ENCODE data around the gene BROX. TPM values are rescaled to one million over a fixed set of nuclear protein-coding genes. Genes with fewer than 3 reads are reported as not detected.

BROX gene
- polyA plus RNA-seq, 1 donor (not counting 4 experiments of a cell fraction or from before 2014, with no cell fraction given) = 9.6 TPM

DNA sequence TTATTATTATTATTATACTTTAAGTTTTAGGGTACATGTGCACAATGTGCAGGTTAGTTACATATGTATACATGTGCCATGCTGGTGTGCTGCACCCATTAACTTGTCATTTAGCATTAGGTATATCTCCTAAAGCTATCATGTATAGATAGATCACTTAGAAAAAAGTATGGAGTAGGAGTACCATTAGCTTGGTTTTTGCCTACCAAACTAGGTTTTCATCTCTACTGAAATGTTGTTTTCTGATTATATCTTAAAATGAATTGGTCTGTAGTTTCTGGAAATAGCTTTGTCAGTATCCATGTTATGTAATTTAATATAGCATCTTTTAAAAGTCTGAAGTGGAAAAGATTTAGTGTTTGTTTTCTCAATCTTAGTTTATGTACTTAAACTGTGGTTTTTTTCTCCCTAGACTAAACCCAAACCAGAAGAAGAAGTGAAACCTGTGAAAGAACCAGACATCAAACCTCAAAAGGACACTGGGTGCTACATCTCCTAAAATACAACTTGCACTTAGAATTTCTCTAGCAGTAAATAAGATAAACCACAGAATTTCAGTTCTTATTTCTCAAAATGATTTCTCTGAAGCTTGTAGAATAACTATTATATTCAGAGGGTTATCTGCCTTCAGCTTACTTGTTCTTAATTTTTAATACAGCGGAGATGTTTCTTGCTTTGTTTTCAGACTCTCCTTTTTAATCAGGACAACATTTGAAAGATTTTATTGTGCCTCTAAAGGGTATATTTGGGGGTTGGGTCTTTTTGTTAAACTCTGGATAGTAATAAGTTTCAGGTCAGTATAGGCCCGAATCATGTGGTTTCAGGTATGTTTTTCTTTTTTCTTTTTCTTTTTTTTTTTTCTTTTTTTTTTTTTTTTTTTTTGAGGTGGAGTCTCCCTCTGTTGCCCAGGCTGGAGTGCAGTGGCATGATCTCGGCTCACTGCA is 20.1 kb downstream of the BROX start:
- Histone ChIP-seq H3K4me3 (ENCODE audit: control insufficient read depth in 2 of 3, extremely low read depth in 1 of 3, insufficient read depth in 2 of 3, low read depth in 1 of 3, low read length in 3 of 3) (no peak overlapping the region), H3K4me2 (ENCODE audit: control insufficient read depth, extremely low read depth, insufficient read depth, low read depth, low read length) (no peak overlapping the region), H3K27ac (ENCODE audit: control insufficient read depth, insufficient read depth, low read length) (no peak overlapping the region), H2AFZ (ENCODE audit: control insufficient read depth, low read length) (no peak overlapping the region), H4K20me1 (ENCODE audit: control insufficient read depth, extremely low read depth, insufficient read depth, low read length) (no peaks in the 10 kb centered on the region), H3K27me3 (ENCODE audit: control insufficient read depth, extremely low read depth, insufficient read depth, low read length) (no peaks in the 10 kb centered on the region), H3K36me3 (ENCODE audit: control insufficient read depth in 2 of 2, extremely low read depth in 1 of 2, insufficient read depth in 2 of 2, low read length in 2 of 2) (peaks cover 4 to 12% of the 10 kb centered on the region in 2 experiments), H3K9me3 (ENCODE audit: control insufficient read depth, low read depth, low read length) (no peaks in the 10 kb centered on the region), H3K79me2 (ENCODE audit: control insufficient read depth, insufficient read depth, low read length) (no peaks in the 10 kb centered on the region), H3K9ac (ENCODE audit: control insufficient read depth, extremely low read depth, insufficient read depth, low read length) (no peak overlapping the region), H3K4me1 (ENCODE audit: control insufficient read depth, extremely low read depth, insufficient read depth, low read length) (no peaks in the 10 kb centered on the region), H3K9me1 (ENCODE audit: control insufficient read depth, extremely low read depth, insufficient read depth, low read length) (no peaks in the 10 kb centered on the region)
- dilution Hi-C loops (cut with MboI; ENCODE audit: extremely low pct_ligation_motif_present, low sequenced_read_pairs) = no loop called here
- TF ChIP-seq, protein P1, sequence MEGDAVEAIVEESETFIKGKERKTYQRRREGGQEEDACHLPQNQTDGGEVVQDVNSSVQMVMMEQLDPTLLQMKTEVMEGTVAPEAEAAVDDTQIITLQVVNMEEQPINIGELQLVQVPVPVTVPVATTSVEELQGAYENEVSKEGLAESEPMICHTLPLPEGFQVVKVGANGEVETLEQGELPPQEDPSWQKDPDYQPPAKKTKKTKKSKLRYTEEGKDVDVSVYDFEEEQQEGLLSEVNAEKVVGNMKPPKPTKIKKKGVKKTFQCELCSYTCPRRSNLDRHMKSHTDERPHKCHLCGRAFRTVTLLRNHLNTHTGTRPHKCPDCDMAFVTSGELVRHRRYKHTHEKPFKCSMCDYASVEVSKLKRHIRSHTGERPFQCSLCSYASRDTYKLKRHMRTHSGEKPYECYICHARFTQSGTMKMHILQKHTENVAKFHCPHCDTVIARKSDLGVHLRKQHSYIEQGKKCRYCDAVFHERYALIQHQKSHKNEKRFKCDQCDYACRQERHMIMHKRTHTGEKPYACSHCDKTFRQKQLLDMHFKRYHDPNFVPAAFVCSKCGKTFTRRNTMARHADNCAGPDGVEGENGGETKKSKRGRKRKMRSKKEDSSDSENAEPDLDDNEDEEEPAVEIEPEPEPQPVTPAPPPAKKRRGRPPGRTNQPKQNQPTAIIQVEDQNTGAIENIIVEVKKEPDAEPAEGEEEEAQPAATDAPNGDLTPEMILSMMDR (optimal IDR thresholded peaks at IDR 0.05 in 1 of 3, IDR thresholded peaks at IDR 0.05 in 1 of 3, conservative IDR thresholded peaks at IDR 0.05 in 1 of 3; ENCODE audit: extremely low read depth in 1 of 3, insufficient read depth in 2 of 3, low read length in 3 of 3) = no peak
- no peak for TF ChIP-seq EZH2 (IDR thresholded peaks at IDR 0.05; ENCODE audit: low read length)
- FAIRE-seq = no peak
- no peak for DNase-seq (ENCODE audit: low read depth, low spot score)

DNA sequence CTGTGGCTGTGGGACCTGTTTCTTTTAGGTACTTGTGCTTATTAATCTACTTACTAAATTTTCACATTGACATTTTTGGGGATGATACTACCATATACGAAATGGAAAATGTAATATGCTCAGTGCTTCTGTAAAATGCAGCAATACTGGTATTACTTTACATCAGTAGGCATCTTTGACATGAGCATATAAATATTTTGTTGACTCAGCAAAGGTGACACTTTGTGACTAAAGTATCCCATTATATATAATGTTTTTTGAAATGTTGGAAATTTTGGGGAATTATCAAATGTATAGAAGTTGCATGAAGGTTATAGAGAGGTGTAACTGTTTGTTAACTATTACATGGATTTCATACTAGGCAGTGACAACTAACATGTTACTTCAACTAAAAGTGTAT is 22.4 kb downstream of the BROX start:
- TF ChIP-seq, protein P1 (optimal IDR thresholded peaks at IDR 0.05 in 1 of 3, IDR thresholded peaks at IDR 0.05 in 1 of 3, conservative IDR thresholded peaks at IDR 0.05 in 1 of 3; ENCODE audit: extremely low read depth in 1 of 3, insufficient read depth in 2 of 3, low read length in 3 of 3) = no peak
- TF ChIP-seq EZH2 (IDR thresholded peaks at IDR 0.05; ENCODE audit: low read length) = no peak
- Histone ChIP-seq H2AFZ (ENCODE audit: control insufficient read depth, low read length) (no peak overlapping the region), H3K4me3 (ENCODE audit: control insufficient read depth in 2 of 3, extremely low read depth in 1 of 3, insufficient read depth in 2 of 3, low read depth in 1 of 3, low read length in 3 of 3) (no peak overlapping the region), H3K27me3 (ENCODE audit: control insufficient read depth, extremely low read depth, insufficient read depth, low read length) (no peaks in the 10 kb centered on the region), H4K20me1 (ENCODE audit: control insufficient read depth, extremely low read depth, insufficient read depth, low read length) (no peaks in the 10 kb centered on the region), H3K9ac (ENCODE audit: control insufficient read depth, extremely low read depth, insufficient read depth, low read length) (no peak overlapping the region), H3K79me2 (ENCODE audit: control insufficient read depth, insufficient read depth, low read length) (no peaks in the 10 kb centered on the region), H3K4me1 (ENCODE audit: control insufficient read depth, extremely low read depth, insufficient read depth, low read length) (no peaks in the 10 kb centered on the region), H3K36me3 (ENCODE audit: control insufficient read depth in 2 of 2, extremely low read depth in 1 of 2, insufficient read depth in 2 of 2, low read length in 2 of 2) (peaks cover 3 to 4% of the 10 kb centered on the region in 2 experiments), H3K9me1 (ENCODE audit: control insufficient read depth, extremely low read depth, insufficient read depth, low read length) (no peaks in the 10 kb centered on the region), H3K9me3 (ENCODE audit: control insufficient read depth, low read depth, low read length) (no peaks in the 10 kb centered on the region), H3K27ac (ENCODE audit: control insufficient read depth, insufficient read depth, low read length) (no peak overlapping the region), H3K4me2 (ENCODE audit: control insufficient read depth, extremely low read depth, insufficient read depth, low read depth, low read length) (no peak overlapping the region)
- no peak for DNase-seq (ENCODE audit: low read depth, low spot score)
- dilution Hi-C loops (cut with MboI; ENCODE audit: extremely low pct_ligation_motif_present, low sequenced_read_pairs) = no loop called here
- no peak for FAIRE-seq

Measured in keratinocyte (primary cell).